HepG2 (cell line): Measurements from ENCODE around the gene OR52K1. TPM values are rescaled to one million over a fixed set of nuclear protein-coding genes. Genes with fewer than 3 reads are reported as not detected.

ENCODE experiments used
- ATAC-seq: fragments of 200-7000 bp; cut with Tn5 transposase; 3 replicates; pipeline ENCODE4 v1.9.1; 2020; ENCODE audit warnings: mild to moderate bottlenecking, moderate library complexity
- BruUV-seq: library from RNA; stranded (reverse); fragments of 400-500 nt; replicated peaks from 2 replicates; lab custom pipeline; 2021; lab: Mats Ljungman, UMichigan
- CTCF ChIA-PET: fragments of 300-600 bp; formaldehyde crosslinking; extraction: SDS; loops from one replicate; lab custom pipeline; 2021; ENCODE audit warnings: low total read pairs, inconsistent platforms, low intra/inter-chr PET ratio; lab: Yijun Ruan, JAX
- POLR2A ChIA-PET: fragments of 350-600 bp; sonication (Branson Sonifier 250); formaldehyde crosslinking; loops from one replicate; lab custom pipeline; 2020; ENCODE audit warnings: antibody characterized with exemption, inconsistent platforms; lab: Yijun Ruan, JAX
- DNase-seq: peaks from one replicate; pipeline ENCODE4 v3.0.0-alpha.2; 2015; ENCODE audit warnings: low spot score
- FAIRE-seq: peaks from 3 replicates; lab custom pipeline; 2011; peaks lifted over from hg19 to GRCh38; lab: Jason Lieb, UNC
- H2AFZ ChIP-seq: one replicate; pipeline ENCODE4 v1.6.1; 2011; ENCODE audit warnings: low read length, inconsistent platforms
- H3K27ac ChIP-seq: fragments of 300-600 bp; 3 replicates; pipeline ENCODE4 v1.8.0; 2011; ENCODE audit warnings: mixed run types, mild to moderate bottlenecking, mixed read lengths, low read length, inconsistent platforms; ENCODE audit not compliant: insufficient read depth; ENCODE audit errors: extremely low read length
- H3K27me3 ChIP-seq, 2 experiments: fragments of 200-600 bp in 1 of 2; 2 replicates in 1 of 2; 3 replicates in 1 of 2; pipeline versions ENCODE4 v1.6.0 to v1.8.0; 2011; ENCODE audit warnings: low read length in 2 of 2, mild to moderate bottlenecking in 2 of 2, moderate library complexity in 2 of 2, inconsistent platforms in 1 of 2; ENCODE audit not compliant: insufficient read depth in 2 of 2, control insufficient read depth in 1 of 2
- H3K36me3 ChIP-seq, 2 experiments: fragments of 200-600 bp in 1 of 2; replicated peaks in 1 of 2; 2 replicates in 1 of 2; 3 replicates in 1 of 2; pipeline versions ENCODE4 v1.5.1 to v1.8.0; 2011; ENCODE audit warnings: low read length in 2 of 2, inconsistent platforms in 1 of 2; ENCODE audit not compliant: insufficient read depth in 2 of 2, control insufficient read depth in 1 of 2
- H3K4me1 ChIP-seq: 2 replicates; pipeline ENCODE4 v1.5.1; 2012; ENCODE audit warnings: low read length, inconsistent platforms; ENCODE audit not compliant: insufficient read depth
- H3K4me2 ChIP-seq: 2 replicates; pipeline ENCODE4 v1.6.0; 2011; ENCODE audit warnings: low read depth, low read length, inconsistent platforms
- H3K4me3 ChIP-seq, 3 experiments: fragments of 200-600 bp in 1 of 3; sonication (generic), shearing (Covaris generic) in 1 of 3; replicated peaks in 1 of 3; 2 replicates each; pipeline ENCODE4 v1.5.1; 2011 to 2016; ENCODE audit warnings: low read length in 3 of 3, inconsistent platforms in 2 of 3, low read depth in 2 of 3, mild to moderate bottlenecking in 2 of 3, control low read depth in 1 of 3, mixed read lengths in 1 of 3; ENCODE audit not compliant: insufficient read depth in 1 of 3
- H3K79me2 ChIP-seq: one replicate; pipeline ENCODE4 v1.6.1; 2011; ENCODE audit warnings: low read length, inconsistent platforms; ENCODE audit not compliant: insufficient read depth
- H3K9ac ChIP-seq: 2 replicates; pipeline ENCODE4 v1.6.0; 2011; ENCODE audit warnings: mild to moderate bottlenecking, low read depth, low read length, inconsistent platforms; ENCODE audit not compliant: insufficient read depth
- H3K9me3 ChIP-seq: 2 replicates; pipeline ENCODE4 v1.5.1; 2012; ENCODE audit warnings: mild to moderate bottlenecking, low read length
- H4K20me1 ChIP-seq: 2 replicates; pipeline ENCODE4 v1.6.0; 2011; ENCODE audit warnings: inconsistent platforms, mild to moderate bottlenecking, low read length, moderate library complexity; ENCODE audit not compliant: insufficient read depth
- ARID2 ChIP-seq: sonication (generic); formaldehyde crosslinking; IDR thresholded peaks from 2 replicates; pipeline ENCODE4 v1.8.1; 2022; ENCODE audit warnings: mild to moderate bottlenecking, missing genetic modification reagents, borderline replicate concordance
- GATA4 ChIP-seq: sonication (generic); IDR thresholded peaks from 2 replicates; pipeline ENCODE4 v1.6.1; 2016; ENCODE audit warnings: antibody characterized with exemption, low read depth, borderline replicate concordance
- GATAD2A ChIP-seq: IDR thresholded peaks from 2 replicates; pipeline ENCODE4 v1.6.1; 2016
- HMG20A ChIP-seq: IDR thresholded peaks from 2 replicates; pipeline ENCODE4 v1.6.1; 2016; ENCODE audit warnings: borderline replicate concordance
- MIER2 ChIP-seq: IDR thresholded peaks from 2 replicates; pipeline ENCODE4 v1.6.1; 2016; ENCODE audit warnings: missing biosample characterization, missing genetic modification reagents
- SIX1 ChIP-seq: sonication (generic); formaldehyde crosslinking; IDR thresholded peaks from 2 replicates; pipeline ENCODE4 v1.4.0; 2020; ENCODE audit warnings: missing genetic modification reagents, borderline replicate concordance
- TBP ChIP-seq: sonication (generic); formaldehyde crosslinking; IDR thresholded peaks from 2 replicates; pipeline ENCODE4 v1.5.0; 2020; ENCODE audit warnings: missing genetic modification reagents
- ZEB1 ChIP-seq: IDR thresholded peaks from 2 replicates; pipeline ENCODE4 v1.6.1; 2012; ENCODE audit warnings: mild to moderate bottlenecking, low read depth, inconsistent platforms; ENCODE audit not compliant: insufficient replicate concordance
- ZNF160 ChIP-seq: sonication (generic); formaldehyde crosslinking; IDR thresholded peaks from 2 replicates; pipeline ENCODE4 v1.8.0; 2022; ENCODE audit warnings: mild to moderate bottlenecking, inconsistent platforms, missing genetic modification reagents
- ZNF317 ChIP-seq: sonication (generic); formaldehyde crosslinking; IDR thresholded peaks from 2 replicates; pipeline ENCODE4 v1.5.0; 2020; ENCODE audit warnings: mild to moderate bottlenecking, missing genetic modification reagents
- ZNF34 ChIP-seq: sonication (generic); formaldehyde crosslinking; IDR thresholded peaks from 2 replicates; pipeline ENCODE4 v1.4.0; 2020; ENCODE audit warnings: mild to moderate bottlenecking, missing genetic modification reagents, borderline replicate concordance
- ZNF713 ChIP-seq: sonication (generic); formaldehyde crosslinking; IDR thresholded peaks from 2 replicates; pipeline ENCODE4 v1.4.0; 2020; ENCODE audit warnings: mild to moderate bottlenecking, missing genetic modification reagents
- ZNF781 ChIP-seq: sonication (generic); formaldehyde crosslinking; IDR thresholded peaks from 2 replicates; pipeline ENCODE4 v1.5.1; 2020; ENCODE audit warnings: borderline replicate concordance, mild to moderate bottlenecking, missing genetic modification reagents; ENCODE audit errors: not compliant biosample characterization
- WGBS: methylation state at CpG from one replicate; pipeline ENCODE4 v1.1.6; 2017; ENCODE audit warnings: low lambda C conversion rate; 5-methylcytosine and 5-hydroxymethylcytosine counted together
- in situ Hi-C: cut with HindIII; loops from 2 replicates; pipeline ENCODE4 v1.10.0; 2017; ENCODE audit warnings: low pct_unique_long_range_greater_than_20kb; ENCODE audit not compliant: extremely low pct_ligation_motif_present
- intact Hi-C: fragments of 100-400 bp; cut with micrococcal nuclease; formaldehyde crosslinking; loops from one replicate; pipeline ENCODE4 v1.10.0; 2022; ENCODE audit not compliant: unreplicated experiment
- polyA plus RNA-seq, 8 experiments: library from polyadenylated mRNA; depleted of rRNA in 3 of 8; stranded (reverse) in 7 of 8; unstranded in 1 of 8; fragments of >200 nt; fragmentation: Illumina TruSeq in 4 of 8; extraction: Trizol in 4 of 8; gene quantifications; 2 replicates each; pipeline versions ENCODE4 v1.2.1 to v1.2.3, GENCODE V29; 2011 to 2016; ENCODE audit warnings: low read depth in 4 of 8, missing spikeins in 1 of 8, mixed read lengths in 1 of 8; ENCODE audit not compliant: insufficient read depth in 1 of 8
- total RNA-seq, 5 experiments: library from RNA; depleted of rRNA; stranded (reverse); fragments of >200 nt; fragmentation: Illumina TruSeq; extraction: Trizol; gene quantifications; 2 replicates each; pipeline ENCODE4 v1.2.3, GENCODE V29; 2016; ENCODE audit warnings: low read depth in 1 of 5
- TF ChIP-seq, protein P1 (sequence below): sonication (generic); formaldehyde crosslinking; IDR thresholded peaks from 2 replicates; pipeline ENCODE4 v1.4.0; 2020; ENCODE audit warnings: missing genetic modification reagents, borderline replicate concordance
- TF ChIP-seq, protein P2 (sequence below): sonication (generic); formaldehyde crosslinking; IDR thresholded peaks from 2 replicates; pipeline ENCODE4 v1.4.0; 2020; ENCODE audit warnings: missing genetic modification reagents, borderline replicate concordance
- TF ChIP-seq, protein P3 (sequence below): sonication (generic); IDR thresholded peaks from 2 replicates; pipeline ENCODE4 v1.6.1; 2016; ENCODE audit warnings: low read depth, borderline replicate concordance
- TF ChIP-seq, protein P4 (sequence below): sonication (generic); formaldehyde crosslinking; IDR thresholded peaks from 2 replicates; pipeline ENCODE4 v1.5.0; 2020; ENCODE audit warnings: mild to moderate bottlenecking, missing genetic modification reagents, moderate library complexity
- TF ChIP-seq, protein P5 (sequence below): sonication (generic); formaldehyde crosslinking; IDR thresholded peaks from 2 replicates; pipeline ENCODE4 v1.5.0; 2020; ENCODE audit warnings: missing genetic modification reagents

Gene OR52K1
- total and polyA plus RNA-seq, 2 of the 13 experiments (the other 11 are each of a cell fraction or from before 2014, with no cell fraction given): not detected

DNA sequence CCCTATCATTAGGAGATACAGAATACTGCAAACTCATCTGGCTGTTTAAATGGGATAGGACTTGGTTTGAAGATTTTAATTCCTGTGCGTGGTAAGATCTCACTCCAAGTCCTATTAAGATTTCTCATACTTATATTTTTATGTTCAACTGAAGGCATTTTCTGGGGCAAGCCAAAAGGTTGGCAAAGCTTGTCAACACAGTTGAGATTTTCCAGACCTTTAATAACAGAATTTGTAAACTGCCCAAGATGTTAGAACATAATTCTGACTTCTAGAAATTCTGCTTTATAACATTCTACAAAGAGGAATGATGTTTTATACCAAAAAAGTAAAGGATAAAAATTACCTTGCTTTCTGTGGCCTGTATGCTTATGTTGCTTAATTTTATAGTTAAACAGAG, 31.8 kb downstream of the OR52K1 start:
- Histone ChIP-seq H3K79me2 (no peaks in the 10 kb centered on the region), H3K4me3 (no peak overlapping the region), H3K4me2 (no peak overlapping the region), H3K27ac (no peak overlapping the region), H3K9ac (no peak overlapping the region), H3K36me3 (no peaks in the 10 kb centered on the region), H4K20me1 (no peaks in the 10 kb centered on the region), H3K9me3 (no peaks in the 10 kb centered on the region), H2AFZ (no peak overlapping the region), H3K4me1 (no peaks in the 10 kb centered on the region), H3K27me3 (0 out of 5 replicates have a peak, but pooled peaks cover 0 to 4% of the 10 kb centered on the region in 2 experiments)
- intact Hi-C loops (no loop called here), in situ Hi-C loops (no loop called here)
- WGBS: 0% methylated on average over 1 of the region's 1 CpG
- ChIA-PET CTCF (no interaction called here), POLR2A (no interaction called here)
- no peak for FAIRE-seq
- BruUV-seq: no TSS peak
- no peak for ATAC-seq
- DNase-seq: no peak
- TF ChIP-seq ZNF713 (CRISPR knock-in tag) (no peak), ZNF160 (CRISPR knock-in tag) (no peak), ZNF34 (no peak), ARID2 (CRISPR knock-in tag) (no peak), GATA4 (no peak), TBP (CRISPR knock-in tag) (no peak), ZEB1 (no peak), MIER2 (no peak), HMG20A (no peak), GATAD2A (CRISPR knock-in tag) (no peak), SIX1 (CRISPR knock-in tag) (no peak), ZNF317 (no peak), ZNF781 (CRISPR knock-in tag) (no peak)
- TF ChIP-seq, protein P1, sequence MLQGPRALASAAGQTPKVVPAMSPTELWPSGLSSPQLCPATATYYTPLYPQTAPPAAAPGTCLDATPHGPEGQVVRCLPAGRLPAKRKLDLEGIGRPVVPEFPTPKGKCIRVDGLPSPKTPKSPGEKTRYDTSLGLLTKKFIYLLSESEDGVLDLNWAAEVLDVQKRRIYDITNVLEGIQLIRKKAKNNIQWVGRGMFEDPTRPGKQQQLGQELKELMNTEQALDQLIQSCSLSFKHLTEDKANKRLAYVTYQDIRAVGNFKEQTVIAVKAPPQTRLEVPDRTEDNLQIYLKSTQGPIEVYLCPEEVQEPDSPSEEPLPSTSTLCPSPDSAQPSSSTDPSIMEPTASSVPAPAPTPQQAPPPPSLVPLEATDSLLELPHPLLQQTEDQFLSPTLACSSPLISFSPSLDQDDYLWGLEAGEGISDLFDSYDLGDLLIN (CRISPR knock-in tag): no peak
- TF ChIP-seq, protein P2, sequence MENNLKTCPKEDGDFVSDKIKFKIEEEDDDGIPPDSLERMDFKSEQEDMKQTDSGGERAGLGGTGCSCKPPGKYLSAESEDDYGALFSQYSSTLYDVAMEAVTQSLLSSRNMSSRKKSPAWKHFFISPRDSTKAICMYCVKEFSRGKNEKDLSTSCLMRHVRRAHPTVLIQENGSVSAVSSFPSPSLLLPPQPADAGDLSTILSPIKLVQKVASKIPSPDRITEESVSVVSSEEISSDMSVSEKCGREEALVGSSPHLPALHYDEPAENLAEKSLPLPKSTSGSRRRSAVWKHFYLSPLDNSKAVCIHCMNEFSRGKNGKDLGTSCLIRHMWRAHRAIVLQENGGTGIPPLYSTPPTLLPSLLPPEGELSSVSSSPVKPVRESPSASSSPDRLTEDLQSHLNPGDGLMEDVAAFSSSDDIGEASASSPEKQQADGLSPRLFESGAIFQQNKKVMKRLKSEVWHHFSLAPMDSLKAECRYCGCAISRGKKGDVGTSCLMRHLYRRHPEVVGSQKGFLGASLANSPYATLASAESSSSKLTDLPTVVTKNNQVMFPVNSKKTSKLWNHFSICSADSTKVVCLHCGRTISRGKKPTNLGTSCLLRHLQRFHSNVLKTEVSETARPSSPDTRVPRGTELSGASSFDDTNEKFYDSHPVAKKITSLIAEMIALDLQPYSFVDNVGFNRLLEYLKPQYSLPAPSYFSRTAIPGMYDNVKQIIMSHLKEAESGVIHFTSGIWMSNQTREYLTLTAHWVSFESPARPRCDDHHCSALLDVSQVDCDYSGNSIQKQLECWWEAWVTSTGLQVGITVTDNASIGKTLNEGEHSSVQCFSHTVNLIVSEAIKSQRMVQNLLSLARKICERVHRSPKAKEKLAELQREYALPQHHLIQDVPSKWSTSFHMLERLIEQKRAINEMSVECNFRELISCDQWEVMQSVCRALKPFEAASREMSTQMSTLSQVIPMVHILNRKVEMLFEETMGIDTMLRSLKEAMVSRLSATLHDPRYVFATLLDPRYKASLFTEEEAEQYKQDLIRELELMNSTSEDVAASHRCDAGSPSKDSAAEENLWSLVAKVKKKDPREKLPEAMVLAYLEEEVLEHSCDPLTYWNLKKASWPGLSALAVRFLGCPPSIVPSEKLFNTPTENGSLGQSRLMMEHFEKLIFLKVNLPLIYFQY (CRISPR knock-in tag): no peak
- TF ChIP-seq, protein P3, sequence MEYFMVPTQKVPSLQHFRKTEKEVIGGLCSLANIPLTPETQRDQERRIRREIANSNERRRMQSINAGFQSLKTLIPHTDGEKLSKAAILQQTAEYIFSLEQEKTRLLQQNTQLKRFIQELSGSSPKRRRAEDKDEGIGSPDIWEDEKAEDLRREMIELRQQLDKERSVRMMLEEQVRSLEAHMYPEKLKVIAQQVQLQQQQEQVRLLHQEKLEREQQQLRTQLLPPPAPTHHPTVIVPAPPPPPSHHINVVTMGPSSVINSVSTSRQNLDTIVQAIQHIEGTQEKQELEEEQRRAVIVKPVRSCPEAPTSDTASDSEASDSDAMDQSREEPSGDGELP: no peak
- TF ChIP-seq, protein P4, sequence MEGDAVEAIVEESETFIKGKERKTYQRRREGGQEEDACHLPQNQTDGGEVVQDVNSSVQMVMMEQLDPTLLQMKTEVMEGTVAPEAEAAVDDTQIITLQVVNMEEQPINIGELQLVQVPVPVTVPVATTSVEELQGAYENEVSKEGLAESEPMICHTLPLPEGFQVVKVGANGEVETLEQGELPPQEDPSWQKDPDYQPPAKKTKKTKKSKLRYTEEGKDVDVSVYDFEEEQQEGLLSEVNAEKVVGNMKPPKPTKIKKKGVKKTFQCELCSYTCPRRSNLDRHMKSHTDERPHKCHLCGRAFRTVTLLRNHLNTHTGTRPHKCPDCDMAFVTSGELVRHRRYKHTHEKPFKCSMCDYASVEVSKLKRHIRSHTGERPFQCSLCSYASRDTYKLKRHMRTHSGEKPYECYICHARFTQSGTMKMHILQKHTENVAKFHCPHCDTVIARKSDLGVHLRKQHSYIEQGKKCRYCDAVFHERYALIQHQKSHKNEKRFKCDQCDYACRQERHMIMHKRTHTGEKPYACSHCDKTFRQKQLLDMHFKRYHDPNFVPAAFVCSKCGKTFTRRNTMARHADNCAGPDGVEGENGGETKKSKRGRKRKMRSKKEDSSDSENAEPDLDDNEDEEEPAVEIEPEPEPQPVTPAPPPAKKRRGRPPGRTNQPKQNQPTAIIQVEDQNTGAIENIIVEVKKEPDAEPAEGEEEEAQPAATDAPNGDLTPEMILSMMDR (CRISPR knock-in tag): no peak
- TF ChIP-seq, protein P5, sequence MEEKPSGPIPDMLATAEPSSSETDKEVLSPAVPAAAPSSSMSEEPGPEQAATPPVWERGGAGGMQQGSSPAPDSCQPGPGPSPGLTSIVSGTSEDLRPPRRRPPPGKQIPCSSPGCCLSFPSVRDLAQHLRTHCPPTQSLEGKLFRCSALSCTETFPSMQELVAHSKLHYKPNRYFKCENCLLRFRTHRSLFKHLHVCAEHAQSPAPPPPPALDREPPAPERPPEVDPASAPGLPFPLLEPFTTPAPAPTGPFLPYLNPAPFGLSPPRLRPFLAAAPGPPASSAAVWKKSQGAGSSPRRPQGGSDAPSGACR: no peak
